Kidney (tissue), 14 donors: ENCODE results near the gene DISC1. TPM values are rescaled to one million over a fixed set of nuclear protein-coding genes. Genes with fewer than 3 reads are reported as not detected.

Experiments used
- DNase-seq, 5 donors: peaks; one replicate each; pipeline ENCODE4 v3.0.0-alpha.2; 2013 to 2020
- FAIRE-seq: peaks from 2 replicates; lab custom pipeline; 2012; peaks lifted over from hg19 to GRCh38; lab: Jason Lieb, UNC
- H3K27ac ChIP-seq, 2 donors: one replicate each; pipeline ENCODE4 v1.7.0; 2013; ENCODE audit warnings: low read depth in 2 of 2, low read length in 2 of 2, inconsistent platforms in 1 of 2
- H3K27me3 ChIP-seq: one replicate; pipeline ENCODE4 v1.7.1; 2013; ENCODE audit warnings: low read length, inconsistent platforms; ENCODE audit not compliant: control insufficient read depth, insufficient read depth
- H3K36me3 ChIP-seq, 3 donors: one replicate each; pipeline versions ENCODE4 v1.7.0 to v1.7.1; 2013; ENCODE audit warnings: low read length in 3 of 3, control low read depth in 1 of 3, inconsistent platforms in 1 of 3; ENCODE audit not compliant: insufficient read depth in 3 of 3, control insufficient read depth in 2 of 3
- H3K4me1 ChIP-seq, 3 donors: one replicate each; pipeline versions ENCODE4 v1.7.0 to v1.7.1; 2013; ENCODE audit warnings: low read length in 3 of 3, inconsistent platforms in 1 of 3, low read depth in 1 of 3; ENCODE audit not compliant: control insufficient read depth in 2 of 3, insufficient read depth in 2 of 3
- H3K4me3 ChIP-seq, 3 donors: one replicate each; pipeline versions ENCODE4 v1.7.0 to v1.8.1; 2013; ENCODE audit warnings: low read length in 3 of 3, control low read depth in 1 of 3, inconsistent platforms in 1 of 3
- H3K9ac ChIP-seq, 3 donors: one replicate each; pipeline versions ENCODE4 v1.7.0 to v1.7.1; 2013; ENCODE audit warnings: low read length in 3 of 3, control low read depth in 1 of 3, inconsistent platforms in 1 of 3
- H3K9me3 ChIP-seq, 3 donors: one replicate each; pipeline versions ENCODE4 v1.7.0 to v1.7.1; 2013; ENCODE audit warnings: low read length in 3 of 3, control low read depth in 1 of 3, inconsistent platforms in 1 of 3; ENCODE audit not compliant: control insufficient read depth in 2 of 3, insufficient read depth in 1 of 3
- CTCF ChIP-seq: IDR thresholded peaks from 3 replicates; pipeline ENCODE4 v1.5.1; 2012; ENCODE audit warnings: mild to moderate bottlenecking, moderate library complexity, borderline replicate concordance; ENCODE audit not compliant: insufficient read depth; ENCODE audit errors: extremely low read depth
- intact Hi-C: fragments of 100-400 bp; cut with DNase I; formaldehyde crosslinking; loops from one replicate; pipeline ENCODE4 v1.11.1; 2022
- polyA plus RNA-seq: library from polyadenylated mRNA; stranded (reverse); fragments of 350-450 nt; fragmentation: Illumina TruSeq; extraction: RNeasy Lipid Tissue Mini Kit (QIAGEN cat#74804); gene quantifications from one replicate; pipeline ENCODE4 v1.2.3, GENCODE V29; 2014; ENCODE audit warnings: low read depth, low replicate concordance; ENCODE audit not compliant: insufficient read depth
- total RNA-seq: library from RNA; stranded (reverse); fragmentation: NEBNext Ultra II Directional; extraction: Animal tissue kit (Norgen Biotek cat#: 25700); gene quantifications from one replicate; pipeline ENCODE4 v1.2.1, GENCODE V29; 2021
- donor health status: control.
- donor health status: control.
- donor health status: control.
- donor health status: control.
- donor health status: control.
- donor health status: DM: yes; HTN: yes; CAD: no.
- donor health status: Normal renal cell carcinoma (clear cell type).

The DISC1 gene
- total and polyA plus RNA-seq, 2 donors from 2014 or later = 0.80 to 15.9 TPM

GRCh38 chr1:232049335-232049734 lies 422.7 kb downstream of the DISC1 start:
- no peak overlapping the region for H3K9ac ChIP-seq
- H3K27me3 ChIP-seq = no peaks in the 10 kb centered on the region
- FAIRE-seq (no peak), DNase-seq (no peak)
- no peaks in the 10 kb centered on the region for H3K9me3 ChIP-seq
- H3K4me3 ChIP-seq = no peak overlapping the region
- no peak for TF ChIP-seq CTCF
- intact Hi-C loops = no loop called here
- H3K36me3 ChIP-seq = no peaks in the 10 kb centered on the region
- no peak overlapping the region for H3K27ac ChIP-seq
- H3K4me1 ChIP-seq = no peaks in the 10 kb centered on the region

GRCh38 chr1:232057217-232057895 lies 430.8 kb downstream of the DISC1 start:
- DNase-seq = no peak
- Histone ChIP-seq H3K27ac (no peak overlapping the region), H3K27me3 (no peaks in the 10 kb centered on the region), H3K4me3 (no peak overlapping the region), H3K9me3 (no peaks in the 10 kb centered on the region), H3K36me3 (no peaks in the 10 kb centered on the region), H3K9ac (no peak overlapping the region), H3K4me1 (no peaks in the 10 kb centered on the region)
- FAIRE-seq = no peak
- intact Hi-C loops = no loop called here
- no peak for TF ChIP-seq CTCF

GRCh38 chr1:232057896-232058274 lies 431.3 kb downstream of the DISC1 start:
- no peak for FAIRE-seq
- TF ChIP-seq CTCF = no peak
- no peak overlapping the region for H3K27ac ChIP-seq
- H3K9me3 ChIP-seq = no peaks in the 10 kb centered on the region
- no peak for DNase-seq
- intact Hi-C loops = no loop called here
- no peak overlapping the region for H3K4me3 ChIP-seq
- no peaks in the 10 kb centered on the region for H3K4me1 ChIP-seq
- H3K36me3 ChIP-seq = no peaks in the 10 kb centered on the region
- H3K9ac ChIP-seq = no peak overlapping the region
- H3K27me3 ChIP-seq = no peaks in the 10 kb centered on the region
